ENCODE measurements around the gene XCL1.

- TF ChIP-seq CTCF (IDR thresholded peaks at IDR 0.05) (no peak), POLR2A (IDR thresholded peaks at IDR 0.05) (no peak)
Observed at GRCh38 chr1:168629466-168629865, 53.1 kb downstream of the XCL1 start.
